ENCODE results near the gene IPO13.

The IPO13 gene

DNA sequence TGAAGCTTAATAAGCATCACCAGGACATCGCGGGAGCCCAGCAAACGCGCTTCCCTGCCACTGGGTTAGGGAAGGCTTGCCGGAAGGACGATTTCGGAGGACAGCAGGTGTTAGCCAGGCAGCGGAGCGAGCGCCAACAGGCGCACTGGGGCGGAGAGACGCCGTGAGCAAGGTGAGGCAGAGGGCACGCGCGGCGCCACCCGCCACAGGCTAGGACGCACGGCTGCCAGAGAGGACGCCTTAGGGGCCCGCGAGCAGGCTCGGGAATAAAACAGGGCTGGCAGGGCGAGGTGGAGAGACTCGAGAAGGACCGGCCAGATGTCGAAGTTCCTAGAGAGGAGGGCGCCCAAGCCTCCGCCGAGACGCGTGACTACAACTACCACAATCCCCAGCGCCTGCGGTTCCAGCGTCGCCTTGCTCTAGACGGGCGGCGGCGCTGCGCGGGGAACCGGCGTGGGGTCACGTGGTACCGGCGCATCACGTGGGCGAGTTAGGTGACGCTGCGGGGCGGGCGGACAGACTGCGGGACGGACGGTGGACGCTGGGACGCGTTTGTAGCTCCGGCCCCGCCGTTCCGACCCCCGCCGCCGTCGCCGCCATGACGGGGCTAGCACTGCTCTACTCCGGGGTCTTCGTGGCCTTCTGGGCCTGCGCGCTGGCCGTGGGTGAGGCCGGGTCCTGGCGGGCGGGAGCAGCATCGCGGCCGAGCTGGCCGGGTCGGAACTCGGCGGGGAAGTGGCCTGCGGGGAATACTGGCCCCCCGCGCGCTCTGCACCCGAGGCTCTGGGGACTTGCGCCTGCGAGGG lies 27.9 kb downstream of the IPO13 start, which contains the start of gene ATP6V0B:
TSS of gene ATP6V0B (plus strand) at position 518 of the 806 bp plus-strand sequence. CDS start at position 599, 81 bp downstream.
- peak within 1 kb of the TSS; percentile 97 for H3K4me3 ChIP-seq (ENCODE audit: low read depth, low read length)
- TF ChIP-seq, protein P1, sequence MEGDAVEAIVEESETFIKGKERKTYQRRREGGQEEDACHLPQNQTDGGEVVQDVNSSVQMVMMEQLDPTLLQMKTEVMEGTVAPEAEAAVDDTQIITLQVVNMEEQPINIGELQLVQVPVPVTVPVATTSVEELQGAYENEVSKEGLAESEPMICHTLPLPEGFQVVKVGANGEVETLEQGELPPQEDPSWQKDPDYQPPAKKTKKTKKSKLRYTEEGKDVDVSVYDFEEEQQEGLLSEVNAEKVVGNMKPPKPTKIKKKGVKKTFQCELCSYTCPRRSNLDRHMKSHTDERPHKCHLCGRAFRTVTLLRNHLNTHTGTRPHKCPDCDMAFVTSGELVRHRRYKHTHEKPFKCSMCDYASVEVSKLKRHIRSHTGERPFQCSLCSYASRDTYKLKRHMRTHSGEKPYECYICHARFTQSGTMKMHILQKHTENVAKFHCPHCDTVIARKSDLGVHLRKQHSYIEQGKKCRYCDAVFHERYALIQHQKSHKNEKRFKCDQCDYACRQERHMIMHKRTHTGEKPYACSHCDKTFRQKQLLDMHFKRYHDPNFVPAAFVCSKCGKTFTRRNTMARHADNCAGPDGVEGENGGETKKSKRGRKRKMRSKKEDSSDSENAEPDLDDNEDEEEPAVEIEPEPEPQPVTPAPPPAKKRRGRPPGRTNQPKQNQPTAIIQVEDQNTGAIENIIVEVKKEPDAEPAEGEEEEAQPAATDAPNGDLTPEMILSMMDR (conservative IDR thresholded peaks at IDR 0.05; ENCODE audit: low read depth, low read length): no peak
- DNase-seq (ENCODE audit: low read depth): peak; percentile 95

DNA sequence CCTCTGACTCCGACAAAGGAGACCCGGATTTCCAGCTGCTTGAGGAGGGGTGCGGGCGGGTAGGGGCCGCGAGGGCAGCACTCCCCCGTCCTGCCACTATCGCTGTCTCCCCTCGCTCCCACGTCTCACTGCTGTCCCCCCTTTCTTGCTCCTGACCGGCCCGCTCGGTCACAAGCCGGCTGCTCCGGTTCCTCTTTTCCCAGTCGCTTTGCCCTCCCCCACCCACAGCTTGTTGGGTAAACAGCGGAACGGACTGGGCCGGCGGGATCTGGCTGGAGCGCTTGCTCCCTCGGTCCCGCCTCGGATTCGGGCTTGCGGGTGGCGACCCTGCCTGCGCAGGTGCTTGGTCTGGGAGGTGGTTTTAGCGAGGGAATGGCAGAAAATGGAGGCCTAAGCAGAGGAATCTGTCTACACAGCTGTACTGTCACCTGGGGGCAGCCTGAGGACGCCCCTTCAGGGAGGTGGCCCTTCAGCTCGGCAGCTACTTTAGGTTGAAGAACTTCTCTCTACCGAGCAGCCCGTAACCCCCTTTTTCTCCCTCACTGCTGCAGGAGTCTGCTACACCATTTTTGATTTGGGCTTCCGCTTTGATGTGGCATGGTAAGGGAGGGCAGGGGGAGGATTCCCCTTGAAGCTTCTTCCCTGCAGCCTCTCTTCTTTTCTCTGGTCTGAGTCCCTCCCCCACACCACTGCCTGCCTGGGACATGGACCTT lies 28.7 kb downstream of the IPO13 start:
- peak; percentile 33 for DNase-seq (ENCODE audit: low read depth)
- H3K4me3 ChIP-seq (ENCODE audit: low read depth, low read length): peak overlapping the region; percentile 97
- TF ChIP-seq, protein P1 (conservative IDR thresholded peaks at IDR 0.05; ENCODE audit: low read depth, low read length): no peak

DNA sequence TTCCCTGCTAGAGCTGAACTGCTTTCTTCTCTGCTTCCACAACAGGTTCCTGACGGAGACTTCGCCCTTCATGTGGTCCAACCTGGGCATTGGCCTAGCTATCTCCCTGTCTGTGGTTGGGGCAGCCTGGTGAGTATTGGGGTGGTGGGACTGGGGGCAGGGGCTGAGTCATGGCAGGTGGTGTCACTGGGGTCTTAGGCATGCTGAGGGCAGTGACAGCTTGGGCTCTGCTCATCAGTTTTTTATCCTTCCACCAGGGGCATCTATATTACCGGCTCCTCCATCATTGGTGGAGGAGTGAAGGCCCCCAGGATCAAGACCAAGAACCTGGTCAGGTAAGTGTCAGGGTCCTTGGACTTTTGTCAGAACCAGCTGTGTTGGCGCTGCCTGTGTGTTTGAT lies 29.3 kb downstream of the IPO13 start:
- H3K4me3 ChIP-seq (ENCODE audit: low read depth, low read length): peak overlapping the region; percentile 97
- TF ChIP-seq, protein P1 (conservative IDR thresholded peaks at IDR 0.05; ENCODE audit: low read depth, low read length): peak; percentile 19
- no peak for DNase-seq (ENCODE audit: low read depth)

DNA sequence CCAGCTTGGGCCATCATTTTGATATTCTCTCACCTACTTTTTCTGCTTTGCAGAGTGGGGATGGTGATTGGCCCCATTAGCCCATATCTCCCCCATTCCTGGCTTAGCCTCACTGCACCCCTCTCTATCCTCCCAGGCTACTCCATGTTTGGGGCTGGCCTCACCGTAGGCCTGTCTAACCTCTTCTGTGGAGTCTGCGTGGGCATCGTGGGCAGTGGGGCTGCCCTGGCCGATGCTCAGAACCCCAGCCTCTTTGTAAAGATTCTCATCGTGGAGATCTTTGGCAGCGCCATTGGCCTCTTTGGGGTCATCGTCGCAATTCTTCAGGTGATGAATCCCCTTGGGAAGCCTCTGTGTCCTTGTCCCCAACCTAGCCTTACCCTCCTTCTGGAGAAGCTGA lies 30.1 kb downstream of the IPO13 start:
- DNase-seq (ENCODE audit: low read depth): no peak
- H3K4me3 ChIP-seq (ENCODE audit: low read depth, low read length): no peak overlapping the region
- TF ChIP-seq, protein P1 (conservative IDR thresholded peaks at IDR 0.05; ENCODE audit: low read depth, low read length): no peak

DNA sequence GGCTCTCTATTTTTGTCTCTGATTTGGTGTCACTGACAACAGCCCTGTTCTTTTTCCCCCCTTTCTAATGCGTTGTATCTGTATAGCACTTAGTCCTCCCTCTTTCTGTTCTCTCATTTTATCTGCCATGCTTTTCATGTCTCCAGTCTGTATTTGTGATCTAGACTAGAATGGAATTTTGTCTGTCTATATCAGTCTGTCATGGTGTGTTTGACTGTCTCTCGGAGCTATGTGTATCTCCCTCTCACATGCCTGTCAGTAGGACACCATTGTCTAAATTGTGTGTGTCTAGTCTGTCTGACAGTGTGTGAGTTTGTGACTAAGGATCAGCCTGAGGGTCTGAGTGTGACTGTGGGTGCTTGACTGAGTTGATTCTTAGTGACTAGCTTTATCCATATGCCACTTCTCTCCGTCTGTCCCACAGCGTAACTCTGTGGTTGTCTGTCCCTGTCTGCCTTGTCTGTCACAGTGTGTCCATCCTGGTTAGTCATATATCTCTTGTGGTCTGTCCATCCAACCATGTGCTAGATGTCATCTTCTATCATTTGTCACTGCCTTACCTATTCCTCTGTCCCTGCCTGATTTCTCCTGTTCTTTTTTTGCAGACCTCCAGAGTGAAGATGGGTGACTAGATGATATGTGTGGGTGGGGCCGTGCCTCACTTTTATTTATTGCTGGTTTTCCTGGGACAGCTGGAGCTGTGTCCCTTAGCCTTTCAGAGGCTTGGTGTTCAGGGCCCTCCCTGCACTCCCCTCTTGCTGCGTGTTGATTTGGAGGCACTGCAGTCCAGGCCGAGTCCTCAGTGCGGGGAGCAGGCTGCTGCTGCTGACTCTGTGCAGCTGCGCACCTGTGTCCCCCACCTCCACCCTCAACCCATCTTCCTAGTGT lies 30.9 kb downstream of the IPO13 start:
- no peak for DNase-seq (ENCODE audit: low read depth)
- no peak overlapping the region for H3K4me3 ChIP-seq (ENCODE audit: low read depth, low read length)
- TF ChIP-seq, protein P1 (conservative IDR thresholded peaks at IDR 0.05; ENCODE audit: low read depth, low read length): no peak

DNA sequence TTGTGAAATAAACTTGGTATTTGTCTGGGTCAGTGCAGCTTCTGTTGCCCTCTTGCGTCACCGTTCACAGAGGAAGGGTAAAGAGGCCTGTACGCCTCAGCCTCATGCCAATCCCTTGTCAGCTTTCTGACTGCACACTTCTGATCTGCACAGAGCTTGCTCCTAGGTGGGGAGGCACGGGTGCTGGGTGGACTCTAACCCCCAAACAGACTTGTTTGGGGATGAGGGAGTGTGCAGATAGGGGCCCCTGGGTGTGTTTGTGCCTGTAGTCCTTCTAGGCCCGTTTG lies 31.5 kb downstream of the IPO13 start:
- peak overlapping the region; percentile 66 for H3K4me3 ChIP-seq (ENCODE audit: low read depth, low read length)
- DNase-seq (ENCODE audit: low read depth): no peak
- TF ChIP-seq, protein P1 (conservative IDR thresholded peaks at IDR 0.05; ENCODE audit: low read depth, low read length): no peak
